Measurements from ENCODE around the gene IFNLR1.

DNA sequence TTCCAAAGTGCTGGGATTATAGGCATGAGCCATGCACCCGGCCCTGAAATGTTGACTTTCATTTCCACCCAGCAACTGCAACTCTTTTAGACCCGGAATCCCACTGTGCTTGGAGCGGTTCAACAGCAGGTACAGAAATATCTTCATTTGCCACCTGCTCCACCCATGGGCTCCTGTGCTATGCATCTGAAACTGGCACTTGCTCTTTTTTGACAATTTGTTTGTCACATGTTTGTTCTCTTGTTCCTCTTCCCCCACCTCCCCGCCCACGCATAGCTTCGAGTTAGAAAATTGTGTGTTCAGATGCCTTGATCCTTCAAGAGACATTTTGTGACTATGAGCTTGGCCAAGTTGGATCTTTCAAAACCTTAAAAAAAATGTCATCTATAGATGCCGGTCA, 2.4 kb upstream of the IFNLR1 start:
- TF ChIP-seq POLR2A (IDR thresholded peaks at IDR 0.05): no peak
- TF ChIP-seq, protein P1, sequence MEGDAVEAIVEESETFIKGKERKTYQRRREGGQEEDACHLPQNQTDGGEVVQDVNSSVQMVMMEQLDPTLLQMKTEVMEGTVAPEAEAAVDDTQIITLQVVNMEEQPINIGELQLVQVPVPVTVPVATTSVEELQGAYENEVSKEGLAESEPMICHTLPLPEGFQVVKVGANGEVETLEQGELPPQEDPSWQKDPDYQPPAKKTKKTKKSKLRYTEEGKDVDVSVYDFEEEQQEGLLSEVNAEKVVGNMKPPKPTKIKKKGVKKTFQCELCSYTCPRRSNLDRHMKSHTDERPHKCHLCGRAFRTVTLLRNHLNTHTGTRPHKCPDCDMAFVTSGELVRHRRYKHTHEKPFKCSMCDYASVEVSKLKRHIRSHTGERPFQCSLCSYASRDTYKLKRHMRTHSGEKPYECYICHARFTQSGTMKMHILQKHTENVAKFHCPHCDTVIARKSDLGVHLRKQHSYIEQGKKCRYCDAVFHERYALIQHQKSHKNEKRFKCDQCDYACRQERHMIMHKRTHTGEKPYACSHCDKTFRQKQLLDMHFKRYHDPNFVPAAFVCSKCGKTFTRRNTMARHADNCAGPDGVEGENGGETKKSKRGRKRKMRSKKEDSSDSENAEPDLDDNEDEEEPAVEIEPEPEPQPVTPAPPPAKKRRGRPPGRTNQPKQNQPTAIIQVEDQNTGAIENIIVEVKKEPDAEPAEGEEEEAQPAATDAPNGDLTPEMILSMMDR (IDR thresholded peaks at IDR 0.05 in 4 of 5, conservative IDR thresholded peaks at IDR 0.05 in 1 of 5): no peak

All from gastrocnemius medialis (tissue), 4 donors.